ENCODE results near the gene INTS7.

Gene INTS7

DNA sequence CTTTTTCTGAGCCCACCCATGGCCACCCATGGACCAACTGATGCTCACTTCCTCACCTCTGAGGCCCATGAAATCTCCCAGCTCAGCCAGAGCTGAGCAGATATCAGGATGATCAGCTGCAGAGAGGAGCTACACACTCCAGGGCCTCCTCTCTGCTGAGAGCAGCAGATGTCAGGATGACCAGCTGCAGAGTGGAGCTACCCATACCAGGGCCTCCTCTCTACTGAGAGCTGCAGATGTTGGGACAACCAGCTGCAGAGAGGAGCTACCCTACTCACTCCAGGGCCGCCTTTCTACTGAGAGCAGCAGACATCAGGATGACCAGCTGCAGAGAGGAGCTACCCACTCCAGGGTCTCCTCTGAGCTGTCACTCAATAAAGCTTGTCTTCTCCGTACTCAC is 133.4 kb downstream of the INTS7 start:
- DNase-seq = no peak

DNA sequence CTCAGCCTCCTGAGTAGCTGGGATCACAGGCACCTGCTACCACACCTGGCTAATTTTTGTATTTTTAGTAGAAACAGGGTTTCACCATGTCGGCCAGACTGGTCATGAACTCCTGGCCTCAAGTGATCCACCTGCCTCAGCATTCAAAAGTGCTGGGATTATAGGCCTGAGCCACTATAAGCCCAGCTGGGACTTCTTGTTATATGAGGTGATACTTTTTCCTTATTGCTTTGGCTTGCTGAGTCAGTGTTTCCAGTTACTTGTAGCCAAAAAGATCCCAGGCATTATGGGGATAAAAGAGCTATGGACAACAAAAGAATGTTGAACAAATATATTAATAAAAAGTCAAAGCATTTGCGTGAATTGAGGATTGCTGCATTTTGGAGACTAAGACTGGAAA is 134.9 kb downstream of the INTS7 start:
- no peak for DNase-seq

DNA sequence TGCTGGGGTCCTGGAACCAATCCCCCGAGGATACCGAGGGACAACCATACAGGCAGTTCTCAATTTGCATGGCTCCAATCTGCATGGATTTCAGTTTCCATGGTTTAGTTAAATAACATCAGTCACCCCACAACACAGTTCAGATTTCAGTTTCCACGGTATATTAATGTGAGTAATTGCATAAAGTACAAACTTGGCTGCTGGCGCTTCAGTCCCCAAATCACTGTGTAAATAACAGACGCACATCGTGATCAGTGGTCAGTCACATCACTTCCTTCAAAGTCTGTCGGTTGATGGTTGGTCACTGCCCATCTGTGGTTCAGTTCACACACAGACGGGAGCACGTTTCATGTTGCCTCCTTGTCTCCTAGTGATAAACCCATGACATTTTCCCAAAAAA is 138.4 kb downstream of the INTS7 start:
- DNase-seq = no peak

DNA sequence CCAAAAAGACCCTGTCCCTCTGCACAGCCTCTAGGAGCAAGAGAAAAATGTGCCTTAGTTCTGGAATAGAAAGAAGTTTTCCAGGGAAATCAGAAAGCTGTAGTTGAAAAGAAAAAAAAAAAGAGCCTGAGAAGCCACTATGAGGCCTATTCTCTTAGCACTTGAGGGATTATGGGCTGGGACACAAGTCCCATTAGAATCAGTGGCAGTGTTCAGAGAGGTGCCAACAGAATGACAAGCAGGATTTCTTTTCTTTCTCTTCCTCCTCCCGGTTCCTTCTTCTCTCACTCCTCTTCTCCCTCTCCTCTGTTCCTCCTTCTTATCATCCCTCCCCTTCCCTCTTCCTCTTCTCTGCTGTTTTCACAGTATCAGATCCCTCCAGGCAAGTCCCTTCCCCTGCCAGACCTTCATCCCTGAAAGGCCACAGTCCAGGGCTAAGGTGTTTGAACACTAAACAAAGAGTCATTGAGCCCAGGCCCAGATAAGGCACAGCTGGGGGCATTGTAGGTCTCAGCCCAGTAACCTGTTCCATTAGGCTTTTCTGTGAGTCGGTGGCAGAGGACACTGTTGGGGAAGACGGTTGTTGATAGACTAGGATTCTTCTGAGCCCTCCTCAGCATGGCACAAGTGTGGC is 140.1 kb downstream of the INTS7 start:
- DNase-seq = no peak

DNA sequence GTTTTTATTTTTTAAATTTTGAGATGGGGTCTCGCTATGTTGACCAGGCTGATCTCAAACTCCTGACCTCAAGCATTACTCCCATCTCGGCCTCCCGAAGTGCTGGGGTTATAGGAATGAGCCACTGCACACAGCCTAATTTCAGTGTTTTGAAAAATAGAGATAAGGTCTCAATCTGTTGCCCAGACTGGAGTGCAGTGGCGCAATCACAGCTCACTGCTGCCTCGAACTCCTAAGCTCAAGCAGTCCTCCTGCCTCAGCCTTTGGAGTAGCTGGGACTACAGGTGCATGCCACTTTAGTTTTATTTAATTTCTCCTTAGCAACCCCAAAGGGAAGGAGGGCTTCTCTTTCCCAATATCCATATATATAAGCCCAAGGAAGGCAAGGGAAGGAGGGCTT is 141.0 kb downstream of the INTS7 start:
- no peak for DNase-seq

DNA sequence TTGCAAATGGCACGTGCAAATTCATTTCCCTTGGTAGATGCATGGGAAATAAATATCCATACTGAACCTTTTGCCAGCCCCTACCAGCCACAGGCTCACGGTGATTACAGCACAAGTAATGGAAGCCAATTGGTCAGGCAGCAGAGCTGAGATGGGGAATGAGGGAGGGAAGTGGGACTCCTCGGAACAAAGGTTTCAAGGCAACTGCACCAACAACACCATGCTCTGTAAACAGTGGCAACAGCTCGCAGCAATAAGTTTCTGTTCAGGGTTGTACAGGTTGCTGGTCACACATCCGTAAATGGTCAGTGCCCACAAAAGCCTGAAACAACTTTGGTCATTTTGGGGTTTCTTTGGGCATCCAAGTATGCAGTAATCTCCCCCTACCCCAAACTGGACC is 142.1 kb downstream of the INTS7 start:
- no peak for DNase-seq

DNA sequence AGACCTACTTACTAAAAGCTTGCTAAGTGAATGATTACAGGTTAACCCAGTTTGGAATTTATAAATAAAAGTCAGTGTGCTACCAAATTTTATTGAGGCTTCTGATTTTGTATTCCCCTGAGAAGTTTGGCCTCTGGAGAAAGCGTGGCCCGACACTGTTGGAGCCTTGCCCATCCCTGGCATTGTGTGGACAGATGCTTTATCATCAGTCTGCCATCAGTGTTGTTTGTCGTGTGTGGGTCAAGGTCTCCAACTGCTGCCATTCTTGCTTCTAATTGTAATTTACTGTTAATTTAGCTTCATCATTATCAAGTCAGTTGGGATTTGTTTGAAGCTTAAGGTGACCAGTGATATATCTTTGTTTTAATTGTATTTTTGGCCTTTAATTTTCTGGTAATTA is 142.8 kb downstream of the INTS7 start:
- no peak for DNase-seq

DNA sequence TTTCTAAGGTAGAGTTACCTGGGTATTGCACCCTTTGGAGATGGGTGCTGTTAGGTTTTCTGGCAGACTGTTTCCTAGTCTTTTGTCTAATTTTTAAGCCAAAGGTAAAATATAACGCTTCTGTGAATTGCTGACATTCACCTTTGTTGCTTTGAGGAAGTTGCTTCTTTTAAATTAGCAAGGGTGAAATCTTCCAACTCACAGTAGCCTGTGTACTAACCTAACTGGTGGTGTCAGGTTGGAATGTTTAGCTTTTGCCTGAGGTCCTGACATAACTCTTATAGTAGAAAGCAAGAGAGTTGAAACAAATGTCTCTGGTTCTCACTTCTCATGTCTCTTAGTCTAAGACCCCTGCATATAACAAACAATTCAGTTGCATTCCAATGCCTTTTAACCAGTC is 143.6 kb downstream of the INTS7 start:
- DNase-seq = no peak
